ENCODE results near the gene GGA3. TPM values are rescaled to one million over a fixed set of nuclear protein-coding genes. Genes with fewer than 3 reads are reported as not detected.

Gene GGA3
- total RNA-seq, 1 experiment from 2014 or later, result 58.3 TPM

- H3K9ac ChIP-seq (ENCODE audit: low read length), result no peak overlapping the region
- no peak overlapping the region for H3K4me3 ChIP-seq (replicated peaks in 1 of 2; ENCODE audit: low read depth in 1 of 2, low read length in 2 of 2)
- ATAC-seq, result no peak
- TF ChIP-seq REST (IDR thresholded peaks at IDR 0.05; ENCODE audit: low read depth) (no peak), POLR2AphosphoS5 (IDR thresholded peaks at IDR 0.05; ENCODE audit: low read depth, low read length) (no peak), FOSL1 (IDR thresholded peaks at IDR 0.05; ENCODE audit: low read depth) (no peak), SIN3A (IDR thresholded peaks at IDR 0.05; ENCODE audit: low read depth) (no peak), EZH2 (IDR thresholded peaks at IDR 0.05) (no peak), CTCF (IDR thresholded peaks at IDR 0.05 in 2 of 3, conservative IDR thresholded peaks at IDR 0.05 in 1 of 3; ENCODE audit: borderline replicate concordance in 1 of 3, insufficient read depth in 1 of 3, low read depth in 2 of 3, low read length in 2 of 3) (no peak), ELF1 (IDR thresholded peaks at IDR 0.05; ENCODE audit: borderline replicate concordance, low read depth) (no peak), SP1 (IDR thresholded peaks at IDR 0.05; ENCODE audit: low read depth) (no peak), EGR1 (IDR thresholded peaks at IDR 0.05; ENCODE audit: low read depth) (no peak), ZNF274 (IDR thresholded peaks at IDR 0.05; ENCODE audit: low read depth, low read length) (no peak), CEBPB (IDR thresholded peaks at IDR 0.05; ENCODE audit: low read depth) (no peak)
- TF ChIP-seq, protein P1, sequence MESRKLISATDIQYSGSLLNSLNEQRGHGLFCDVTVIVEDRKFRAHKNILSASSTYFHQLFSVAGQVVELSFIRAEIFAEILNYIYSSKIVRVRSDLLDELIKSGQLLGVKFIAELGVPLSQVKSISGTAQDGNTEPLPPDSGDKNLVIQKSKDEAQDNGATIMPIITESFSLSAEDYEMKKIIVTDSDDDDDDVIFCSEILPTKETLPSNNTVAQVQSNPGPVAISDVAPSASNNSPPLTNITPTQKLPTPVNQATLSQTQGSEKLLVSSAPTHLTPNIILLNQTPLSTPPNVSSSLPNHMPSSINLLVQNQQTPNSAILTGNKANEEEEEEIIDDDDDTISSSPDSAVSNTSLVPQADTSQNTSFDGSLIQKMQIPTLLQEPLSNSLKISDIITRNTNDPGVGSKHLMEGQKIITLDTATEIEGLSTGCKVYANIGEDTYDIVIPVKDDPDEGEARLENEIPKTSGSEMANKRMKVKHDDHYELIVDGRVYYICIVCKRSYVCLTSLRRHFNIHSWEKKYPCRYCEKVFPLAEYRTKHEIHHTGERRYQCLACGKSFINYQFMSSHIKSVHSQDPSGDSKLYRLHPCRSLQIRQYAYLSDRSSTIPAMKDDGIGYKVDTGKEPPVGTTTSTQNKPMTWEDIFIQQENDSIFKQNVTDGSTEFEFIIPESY (IDR thresholded peaks at IDR 0.05; ENCODE audit: extremely low read depth, insufficient replicate concordance, low read length), result no peak
- H3K36me3 ChIP-seq (ENCODE audit: control insufficient read depth in 1 of 2, insufficient read depth in 2 of 2, low read length in 2 of 2), result peaks cover 35 to 39% of the 10 kb centered on the region in 2 experiments
- CTCF ChIA-PET, result interaction anchor here (0.7 kb wide), 1 partner anchor 450 kb away, joined by 3 read pairs; no protein-coding TSS in a partner anchor
- RAD21 ChIA-PET (ENCODE audit: low non-redundant PET in 1 of 2, low total read pairs in 2 of 2, uncharacterized antibody in 2 of 2, unreplicated experiment in 2 of 2), result no interaction called here
- peaks cover 11 to 19% of the 10 kb centered on the region in 2 experiments for H3K4me1 ChIP-seq (ENCODE audit: control insufficient read depth in 1 of 2, insufficient read depth in 2 of 2, low read length in 2 of 2)
- no peak overlapping the region for H3K4me2 ChIP-seq (ENCODE audit: low read length)
- H3K27me3 ChIP-seq (ENCODE audit: insufficient read depth, low read length), result no peaks in the 10 kb centered on the region
- no TSS peak for BruUV-seq (replicated peaks)
- intact Hi-C loops (cut with micrococcal nuclease), result no loop called here
- no peaks in the 10 kb centered on the region for H3K9me2 ChIP-seq (ENCODE audit: insufficient read depth)
- H4K20me1 ChIP-seq (ENCODE audit: insufficient read depth), result no peaks in the 10 kb centered on the region
- H3K9me3 ChIP-seq (ENCODE audit: control insufficient read depth in 1 of 2, insufficient read depth in 1 of 2, low read depth in 1 of 2, low read length in 2 of 2), result no peaks in the 10 kb centered on the region
- POLR2A ChIA-PET, result no interaction called here
- peaks cover 82% of the 10 kb centered on the region for H3K79me2 ChIP-seq (ENCODE audit: insufficient read depth, low read length)
- H2AFZ ChIP-seq (ENCODE audit: low read depth, low read length, poor library complexity, severe bottlenecking), result no peak overlapping the region
- DNase-seq (ENCODE audit: low read depth, low spot score), result no peak
- H3K27ac ChIP-seq (ENCODE audit: low read depth, low read length), result no peak overlapping the region
These were observed 53.2 kb downstream of the GGA3 start for GRCh38 chr17:75208161-75208560.
